IPS DF 19.7 (cell line): Measurements from ENCODE around the gene TXNRD2.

Source experiments
- DNase-seq: peaks from one replicate; pipeline ENCODE4 v3.0.0-alpha.2; 2013; ENCODE audit warnings: low read depth, low spot score

TXNRD2 gene

DNA sequence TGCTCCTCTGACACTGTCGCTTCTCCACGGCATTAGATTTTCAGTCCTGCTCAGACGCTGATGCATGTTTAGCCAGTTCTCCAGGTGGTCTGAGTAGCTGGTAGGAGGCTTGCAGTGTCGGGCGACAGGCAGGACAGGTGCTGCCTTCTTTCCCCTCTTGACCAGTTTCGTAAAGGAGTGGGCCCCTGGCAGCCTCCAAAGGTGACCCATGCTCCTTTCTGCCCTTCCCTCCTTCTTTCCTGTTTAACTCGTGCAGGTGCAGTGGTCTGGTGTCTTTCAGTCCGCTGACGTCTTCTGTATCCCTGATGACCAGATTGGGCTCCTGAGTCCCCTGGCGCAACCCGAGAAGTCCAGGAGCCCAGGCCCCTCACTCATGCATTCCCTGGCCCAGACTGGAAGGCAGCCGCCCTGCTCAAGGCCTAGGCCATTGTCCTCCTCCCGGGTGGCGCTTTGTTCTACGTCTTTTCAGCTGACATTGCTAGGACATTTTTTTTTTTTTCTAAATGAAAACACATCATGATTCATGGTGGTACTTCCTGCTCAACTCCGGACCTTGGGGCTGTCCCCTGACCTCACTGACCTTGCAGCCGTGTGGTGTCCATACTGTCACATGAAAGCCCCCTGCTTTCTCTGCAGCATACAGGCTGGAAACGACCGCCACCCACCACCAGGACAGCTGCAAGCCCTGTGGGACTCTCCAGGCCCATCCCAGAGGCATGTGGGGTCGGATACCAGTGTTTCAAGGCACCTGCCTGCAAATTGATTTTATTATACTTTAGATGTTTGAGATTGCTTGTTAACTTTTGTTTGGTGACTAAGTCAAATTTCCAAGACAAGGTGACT is 25.5 kb upstream of the TXNRD2 start:
- DNase-seq = no peak

DNA sequence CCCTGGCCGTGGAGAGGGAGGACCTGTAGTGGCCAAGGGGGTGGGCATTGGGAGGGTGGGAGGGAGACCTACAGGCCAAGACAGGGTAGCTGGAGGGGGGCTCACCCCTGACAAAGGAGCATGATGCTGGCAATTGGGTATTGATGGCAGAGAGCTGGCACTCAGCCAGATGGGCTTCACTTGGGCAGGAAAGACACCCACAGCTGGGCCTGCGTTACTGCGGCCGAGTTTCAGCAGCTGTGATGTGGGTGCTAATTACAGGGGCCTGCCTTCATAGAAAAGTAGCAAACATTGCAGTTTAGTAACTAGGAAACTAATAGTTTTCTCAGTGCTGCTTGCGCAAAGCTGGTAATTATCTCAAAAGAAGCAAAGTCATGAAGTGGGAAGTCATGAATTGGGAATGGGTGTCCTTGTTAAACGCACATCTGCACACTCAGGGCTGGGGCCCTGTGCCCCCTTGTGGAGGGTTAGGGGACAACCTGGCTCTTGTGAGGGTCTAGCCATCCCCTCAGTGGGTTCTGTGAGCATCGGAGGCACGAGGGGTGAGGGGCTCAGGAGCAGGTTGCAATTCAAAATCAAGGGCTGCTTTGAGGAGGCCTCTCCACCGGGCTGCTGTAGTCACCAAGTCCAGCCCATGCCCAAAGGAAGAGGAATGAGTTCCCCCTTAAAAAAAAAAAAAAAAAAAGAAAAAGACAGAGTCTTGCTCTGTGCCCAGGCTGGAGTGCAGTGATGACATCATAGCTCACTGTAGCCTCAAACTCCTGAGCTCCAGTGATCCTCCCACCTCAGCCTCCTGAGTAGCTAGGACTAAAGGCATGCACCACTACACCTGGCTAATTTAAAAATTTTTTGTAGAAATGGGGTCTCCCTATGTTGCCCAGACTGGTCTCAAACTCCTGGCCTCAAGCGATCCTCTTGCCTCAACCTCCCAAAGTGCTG is 24.4 kb upstream of the TXNRD2 start:
- DNase-seq = no peak

DNA sequence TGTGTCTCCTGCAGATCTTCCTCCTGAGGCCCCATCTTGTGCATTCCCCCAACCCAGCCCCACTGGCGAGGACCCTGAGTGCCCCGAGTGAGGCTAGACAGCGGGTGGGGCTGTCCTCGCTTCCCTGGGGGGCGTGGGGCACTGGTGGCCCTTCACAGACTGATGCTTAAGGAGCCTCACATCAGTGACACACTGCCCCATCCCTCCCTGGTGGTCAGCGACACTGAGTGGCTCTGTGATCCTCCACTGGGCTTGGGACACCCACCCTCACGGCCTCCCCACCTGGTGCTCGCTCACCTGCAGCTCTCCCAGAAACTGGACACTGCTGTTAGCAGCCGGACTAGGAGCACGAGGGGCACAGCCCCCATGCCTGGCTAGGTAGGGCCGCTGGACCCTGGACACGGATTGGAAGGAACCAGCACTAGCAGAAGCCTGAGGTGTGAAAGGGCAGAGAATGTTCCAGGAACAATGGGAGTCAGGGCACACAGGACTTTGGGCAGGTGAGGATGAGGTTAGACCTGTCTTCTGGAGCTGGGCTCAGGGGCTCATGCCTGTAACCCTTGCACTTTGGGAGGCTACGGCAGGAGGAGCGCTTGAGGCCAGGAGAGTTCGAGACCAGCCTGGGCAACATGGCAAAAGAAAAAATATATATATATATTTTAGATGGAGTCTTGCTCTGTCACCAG is 23.2 kb upstream of the TXNRD2 start:
- DNase-seq = no peak

DNA sequence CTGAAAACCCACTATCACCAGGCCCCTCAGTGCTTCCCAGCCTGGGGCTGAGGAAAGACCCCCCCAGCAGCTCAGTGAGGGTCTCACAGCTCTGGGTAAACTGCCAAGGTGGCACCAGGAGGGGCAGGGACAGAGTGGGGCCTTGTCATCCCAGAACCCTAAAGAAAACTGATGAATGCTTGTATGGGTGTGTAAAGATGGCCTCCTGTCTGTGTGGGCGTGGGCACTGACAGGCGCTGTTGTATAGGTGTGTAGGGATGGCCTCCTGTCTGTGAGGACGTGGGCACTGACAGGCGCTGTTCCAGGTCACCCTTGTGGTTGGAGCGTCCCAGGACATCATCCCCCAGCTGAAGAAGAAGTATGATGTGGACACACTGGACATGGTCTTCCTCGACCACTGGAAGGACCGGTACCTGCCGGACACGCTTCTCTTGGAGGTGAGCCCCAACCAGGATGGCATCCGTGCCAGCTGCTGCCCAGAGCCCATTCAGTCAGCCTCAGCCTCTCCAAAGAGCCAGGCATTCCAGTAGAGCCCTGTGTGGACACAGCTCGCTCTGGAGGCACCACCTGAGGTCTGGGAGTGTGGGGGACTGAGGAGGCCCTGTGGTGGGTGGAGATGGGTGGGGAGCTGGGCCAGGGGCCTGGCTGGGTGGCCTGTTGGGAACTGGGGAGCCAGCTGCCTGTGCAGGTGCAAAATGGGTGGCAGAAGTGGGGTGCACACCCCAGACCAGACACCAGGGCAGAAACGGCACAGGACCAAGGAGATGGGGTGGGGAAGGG is 22.4 kb upstream of the TXNRD2 start:
- DNase-seq = no peak

DNA sequence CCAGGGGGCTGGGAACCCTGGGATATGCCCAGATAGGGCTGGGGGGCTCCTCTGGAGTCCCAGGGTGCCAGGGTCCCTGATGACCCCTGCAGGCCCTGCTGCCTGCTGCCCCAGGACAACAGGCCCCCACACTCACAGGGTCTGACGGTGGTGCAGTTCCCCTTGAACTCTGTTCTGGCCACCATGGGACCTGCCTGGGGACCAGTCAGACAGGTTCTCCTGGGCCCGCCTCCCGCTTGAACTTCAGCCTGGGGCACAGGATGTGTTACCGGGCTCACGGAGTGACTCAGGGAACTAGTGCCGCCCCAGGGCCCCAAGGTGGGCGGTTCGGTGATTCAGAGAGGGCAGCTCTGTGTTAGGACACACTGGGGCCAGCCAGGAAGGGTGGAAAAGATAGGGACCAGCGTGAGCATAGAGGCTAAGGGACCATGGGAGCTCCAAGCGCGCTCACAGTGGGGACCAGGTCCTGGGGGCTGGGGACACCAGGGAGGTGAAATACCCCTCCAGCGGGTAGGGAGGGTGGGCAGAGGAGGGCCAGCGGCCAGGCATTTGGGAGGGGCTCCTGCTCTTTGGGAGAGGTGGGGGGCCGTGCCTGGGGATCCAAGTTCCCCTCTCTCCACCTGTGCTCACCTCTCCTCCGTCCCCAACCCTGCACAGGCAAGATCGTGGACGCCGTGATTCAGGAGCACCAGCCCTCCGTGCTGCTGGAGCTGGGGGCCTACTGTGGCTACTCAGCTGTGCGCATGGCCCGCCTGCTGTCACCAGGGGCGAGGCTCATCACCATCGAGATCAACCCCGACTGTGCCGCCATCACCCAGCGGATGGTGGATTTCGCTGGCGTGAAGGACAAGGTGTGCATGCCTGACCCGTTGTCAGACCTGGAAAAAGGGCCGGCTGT is 21.5 kb upstream of the TXNRD2 start:
- DNase-seq = no peak

DNA sequence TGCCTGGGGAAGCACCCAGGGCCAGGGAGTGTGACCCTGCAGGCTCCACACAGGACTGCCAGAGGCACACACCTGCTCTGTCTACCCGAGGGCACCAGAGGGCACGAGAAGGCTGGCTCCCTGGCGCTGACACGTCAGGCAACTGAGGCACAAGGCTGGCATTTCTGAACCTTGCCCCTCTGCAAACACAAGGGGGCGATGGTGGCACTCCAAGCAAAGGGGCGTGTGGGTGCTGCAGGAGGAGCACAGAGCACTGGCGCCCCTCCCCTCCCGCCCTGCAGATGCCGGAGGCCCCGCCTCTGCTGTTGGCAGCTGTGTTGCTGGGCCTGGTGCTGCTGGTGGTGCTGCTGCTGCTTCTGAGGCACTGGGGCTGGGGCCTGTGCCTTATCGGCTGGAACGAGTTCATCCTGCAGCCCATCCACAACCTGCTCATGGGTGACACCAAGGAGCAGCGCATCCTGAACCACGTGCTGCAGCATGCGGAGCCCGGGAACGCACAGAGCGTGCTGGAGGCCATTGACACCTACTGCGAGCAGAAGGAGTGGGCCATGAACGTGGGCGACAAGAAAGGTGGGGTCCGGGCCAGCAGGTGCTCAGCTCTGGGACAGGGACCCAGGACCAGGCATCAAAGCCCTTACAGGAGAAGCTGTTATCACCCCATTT is 20.8 kb upstream of the TXNRD2 start:
- DNase-seq = no peak

DNA sequence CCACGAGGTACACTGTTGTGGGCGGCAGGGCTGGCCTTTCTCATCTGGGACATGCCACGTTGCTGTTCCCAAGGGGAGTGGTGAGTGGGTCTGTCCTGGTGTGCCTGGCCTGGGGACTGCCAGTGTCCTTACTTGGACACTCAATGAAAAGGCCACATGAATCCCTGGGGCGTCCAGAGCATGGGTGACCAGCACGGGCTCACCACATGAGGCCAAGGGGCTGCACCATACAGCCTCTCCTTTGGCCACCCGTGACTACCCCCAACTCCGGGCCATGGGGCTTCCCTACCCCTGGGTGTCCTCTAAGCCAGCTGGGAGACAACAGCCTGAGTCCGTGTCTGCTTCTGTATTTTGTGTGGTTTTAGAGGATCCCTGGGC is 20.2 kb upstream of the TXNRD2 start:
- no peak for DNase-seq

DNA sequence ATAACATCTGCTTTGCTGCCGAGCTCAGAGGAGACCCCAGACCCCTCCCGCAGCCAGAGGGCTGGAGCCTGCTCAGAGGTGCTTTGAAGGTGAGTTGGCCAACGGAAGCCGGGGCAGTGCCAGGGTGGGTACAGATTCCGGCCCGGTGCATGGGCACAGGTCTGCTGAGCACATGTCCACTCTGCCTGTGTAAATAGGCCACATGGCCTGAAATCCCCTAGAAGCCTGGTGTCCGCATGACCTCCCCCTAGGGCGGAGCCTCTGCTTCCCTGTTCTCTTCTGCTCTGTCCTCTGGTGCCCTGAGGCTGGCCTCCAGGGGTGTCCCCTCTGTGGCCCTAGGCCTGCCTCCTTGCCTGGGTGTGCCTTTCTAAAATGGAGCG is 19.6 kb upstream of the TXNRD2 start:
- no peak for DNase-seq

DNA sequence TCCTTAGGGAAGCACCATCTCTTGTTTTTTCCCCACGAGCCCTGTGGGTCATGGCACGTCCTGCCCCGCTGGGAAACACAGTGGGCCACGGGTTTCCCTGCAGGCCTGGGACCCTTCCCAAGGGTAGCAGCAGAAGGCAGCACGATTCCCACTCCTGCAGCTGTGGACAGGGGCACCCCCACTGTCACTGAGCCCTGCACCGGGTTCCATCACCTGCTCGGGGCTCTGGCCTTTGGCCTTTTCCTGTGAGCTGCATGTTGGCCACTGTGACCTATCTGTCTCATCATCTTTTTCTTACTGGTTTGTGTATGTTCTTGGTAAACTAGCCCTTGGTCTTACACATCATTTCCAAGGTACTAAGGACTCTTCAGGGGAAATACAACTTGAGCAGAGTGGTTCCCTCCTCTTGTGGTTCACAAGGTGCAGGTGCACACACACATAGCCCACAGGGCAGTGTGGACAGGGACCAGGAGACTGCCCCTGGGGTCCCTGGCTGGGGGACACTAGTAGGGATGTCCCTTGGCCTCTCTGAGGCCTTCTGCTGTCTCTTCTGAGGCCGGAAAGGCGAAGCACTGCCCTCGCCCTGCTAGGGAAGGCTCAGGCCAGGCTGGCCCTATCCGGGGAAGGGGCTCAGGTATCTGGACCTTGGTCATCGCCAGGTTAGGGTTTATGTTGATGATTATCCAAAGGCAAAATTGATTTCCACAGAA is 19.0 kb upstream of the TXNRD2 start:
- no peak for DNase-seq

DNA sequence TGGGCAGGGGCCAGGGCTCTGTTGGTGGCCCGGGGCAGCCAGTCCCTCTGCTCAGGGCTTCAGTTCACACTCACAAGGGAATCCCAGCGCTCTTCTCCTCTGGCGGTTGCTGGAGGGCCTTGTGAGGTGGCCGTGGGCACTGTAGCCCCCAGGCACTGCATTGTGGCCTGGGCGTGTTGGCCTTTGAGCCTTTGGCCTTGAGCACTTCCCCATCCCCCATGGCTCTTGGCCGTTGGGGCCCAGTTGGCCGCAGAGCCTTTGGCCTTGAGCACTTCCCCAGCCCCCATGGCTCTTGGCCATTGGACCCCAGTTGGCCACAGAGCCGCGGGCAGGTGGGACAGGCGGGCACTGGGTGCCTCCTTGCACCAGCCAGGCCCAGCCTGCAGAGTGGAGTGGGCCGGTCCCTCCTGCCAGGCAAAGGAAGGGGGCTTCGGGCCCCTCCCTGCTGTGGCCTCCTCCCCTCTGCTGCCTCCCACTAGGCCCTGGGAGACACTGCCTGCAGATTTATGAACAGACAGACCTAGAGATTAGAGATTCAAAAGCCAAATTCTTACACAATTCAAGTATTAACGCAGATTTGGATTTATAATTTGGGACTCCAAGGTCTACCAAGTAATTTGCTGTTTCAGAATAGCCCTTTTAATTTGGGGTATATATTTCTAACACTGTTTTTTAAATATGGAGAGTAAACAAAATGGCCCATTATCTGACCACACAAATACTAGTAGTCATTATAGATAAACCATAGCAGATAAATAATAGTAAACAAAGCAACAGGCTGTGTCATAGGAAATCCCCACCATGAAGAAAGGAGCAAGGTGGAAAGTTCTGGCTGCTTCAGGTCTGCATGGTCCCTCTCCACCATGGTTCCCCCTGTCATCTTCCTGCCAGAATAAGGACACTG is 18.2 kb upstream of the TXNRD2 start:
- no peak for DNase-seq

DNA sequence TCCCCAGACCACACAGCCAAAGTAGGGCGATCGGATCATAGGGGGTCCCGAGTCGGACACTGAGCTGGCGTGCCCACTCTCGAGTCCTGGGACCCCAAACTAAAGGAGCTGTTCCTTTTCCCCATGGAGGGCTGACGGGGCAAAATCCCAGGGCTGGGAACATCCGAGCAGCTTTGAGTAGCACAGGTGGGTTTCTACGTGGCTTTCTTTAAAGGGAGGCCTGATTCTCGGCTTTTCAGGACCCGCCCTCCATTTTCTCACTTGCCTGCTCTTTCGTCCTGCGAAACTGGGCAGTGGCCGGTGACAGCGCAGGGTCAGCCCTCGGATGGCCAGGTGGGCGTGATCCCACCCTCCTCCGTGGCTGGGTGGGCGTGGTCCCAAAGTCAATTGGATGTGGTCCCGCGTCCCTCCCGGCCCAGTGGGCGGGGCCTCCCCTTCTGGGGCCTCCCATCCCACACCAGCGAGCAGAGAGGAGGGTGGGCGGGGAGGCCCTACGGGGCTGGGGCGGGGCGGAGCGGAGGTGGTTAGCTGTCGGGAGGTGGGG is 17.5 kb upstream of the TXNRD2 start:
- DNase-seq = peak; percentile 67

DNA sequence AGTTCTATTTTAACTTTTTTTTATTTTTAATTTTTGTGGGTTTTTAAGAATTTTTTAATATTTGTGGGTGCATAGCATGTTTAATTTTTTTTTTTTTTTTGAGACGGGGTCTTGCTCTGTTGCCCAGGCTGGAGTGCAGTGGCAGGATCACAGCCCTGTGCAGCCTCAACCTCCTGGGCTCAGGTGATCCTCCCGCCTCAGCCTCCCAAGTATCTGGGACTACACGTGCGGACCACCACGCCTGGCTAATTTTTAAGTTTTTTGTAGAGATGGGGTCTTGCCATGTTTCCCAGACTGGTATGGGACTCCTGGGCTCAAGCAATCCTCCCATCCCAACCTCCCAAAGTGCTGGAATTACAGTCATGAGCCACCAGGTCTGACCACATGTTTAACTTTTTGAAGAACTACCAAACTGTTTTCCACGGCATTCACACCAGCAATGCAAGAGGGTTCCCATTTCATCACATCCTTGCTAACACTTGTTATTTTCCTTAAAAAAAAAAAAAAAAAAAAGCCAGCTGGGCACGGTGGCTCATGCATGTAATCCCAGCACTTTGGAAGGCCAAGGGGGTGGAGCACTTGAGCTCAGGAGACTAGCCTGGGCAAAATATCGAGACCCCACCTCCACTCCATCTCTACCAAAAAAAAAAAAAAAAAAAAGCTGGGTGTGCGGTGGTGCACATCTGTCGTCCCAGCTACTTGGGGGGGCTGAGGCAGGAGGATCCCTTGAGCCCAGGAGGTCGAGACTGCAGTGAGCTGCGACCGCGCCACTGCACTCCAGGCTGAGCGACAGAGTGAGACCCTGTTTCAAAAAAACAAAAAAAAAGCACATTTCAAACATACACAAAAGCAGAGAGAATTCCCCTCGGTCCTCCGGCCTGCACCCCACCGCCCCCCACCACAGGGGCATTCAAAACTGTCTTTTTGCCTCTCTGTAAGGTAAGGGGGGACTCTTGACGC is 16.7 kb upstream of the TXNRD2 start:
- no peak for DNase-seq

DNA sequence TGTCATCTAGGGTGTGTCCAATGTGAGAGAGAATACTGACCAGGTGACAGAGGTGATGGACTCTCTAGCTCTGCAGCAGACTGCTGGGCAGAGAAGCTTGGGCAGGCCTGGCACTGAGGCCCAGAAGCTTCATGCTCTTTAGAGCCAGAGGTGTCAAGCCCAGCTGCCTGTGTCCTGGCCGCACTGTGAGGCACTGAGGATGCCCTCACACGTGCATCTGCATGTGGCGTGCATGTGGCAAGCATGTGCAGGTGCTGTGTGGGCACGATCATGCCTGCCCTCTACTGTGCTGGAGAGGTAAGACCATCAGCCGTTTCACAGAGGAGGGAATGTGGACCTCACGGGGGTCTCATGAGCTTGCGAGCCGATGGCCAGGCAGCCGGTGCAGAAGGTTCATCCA is 15.8 kb upstream of the TXNRD2 start:
- no peak for DNase-seq

DNA sequence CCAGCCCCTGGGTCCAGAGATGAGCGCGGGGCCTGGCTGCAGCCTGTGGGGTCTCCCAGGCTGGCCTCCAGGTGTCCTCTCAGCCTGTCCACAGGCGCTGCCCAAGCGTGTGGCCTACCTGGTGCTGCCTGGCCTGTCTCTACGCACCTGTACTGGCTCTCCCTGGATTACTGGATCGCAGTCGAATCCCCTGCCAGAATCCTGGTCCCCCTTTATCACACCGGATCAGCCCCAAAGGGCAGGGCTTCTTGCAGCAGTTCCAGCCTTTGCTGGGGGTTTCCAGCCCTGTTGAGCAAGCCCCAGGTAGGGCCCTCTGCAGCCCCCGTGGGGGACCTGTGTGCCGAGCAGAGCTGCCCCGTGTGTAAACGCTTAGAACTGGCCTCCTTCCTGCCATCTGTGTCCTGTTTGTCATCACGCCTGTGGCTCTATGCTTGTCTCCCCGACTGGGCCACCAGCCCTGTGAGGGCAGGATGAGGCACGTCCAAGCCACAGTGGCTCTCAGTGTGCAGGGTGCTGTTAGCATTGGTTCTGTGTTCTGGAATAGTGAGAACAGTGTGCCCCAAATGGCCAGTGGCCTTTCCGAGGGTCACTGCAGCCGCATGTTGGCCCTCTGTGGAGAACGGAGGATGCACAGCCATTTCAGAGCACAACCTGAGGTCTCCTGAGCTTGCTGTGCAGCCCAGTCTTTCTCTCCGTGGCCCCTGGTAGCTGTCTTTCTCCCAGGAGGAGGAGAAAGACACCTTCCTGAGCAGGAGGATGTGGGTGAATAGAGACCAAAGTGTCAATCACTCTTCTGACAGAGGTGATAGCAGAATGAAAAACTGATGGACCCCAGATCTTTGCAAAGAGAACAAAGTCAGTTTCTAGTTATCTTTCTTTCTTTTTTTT is 13.9 kb upstream of the TXNRD2 start:
- no peak for DNase-seq

DNA sequence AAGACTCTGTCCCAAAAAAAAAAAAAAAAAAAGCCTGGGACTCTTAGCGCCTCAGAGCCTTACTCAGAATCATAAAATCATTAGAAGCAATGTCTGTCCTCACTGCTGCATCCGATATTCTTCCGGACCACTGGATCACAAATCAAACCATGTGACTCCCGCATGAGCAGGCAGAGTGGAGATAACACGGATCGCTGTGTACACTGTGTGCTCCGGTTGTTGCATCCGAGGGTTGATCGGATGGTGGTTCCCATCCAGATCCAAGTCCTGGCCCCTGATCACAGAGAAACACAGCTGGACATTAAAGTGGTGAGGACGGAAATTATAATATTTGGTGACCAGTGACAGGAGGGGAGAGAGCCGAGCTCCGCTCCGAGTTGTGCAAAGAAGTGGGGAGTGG is 9.7 kb upstream of the TXNRD2 start:
- DNase-seq = no peak
